Measurements from ENCODE around the gene ACSL1. TPM values are rescaled to one million over a fixed set of nuclear protein-coding genes. Genes with fewer than 3 reads are reported as not detected.

ACSL1 gene
- total and polyA plus RNA-seq, 2 donors (not counting 3 experiments of a cell fraction or from before 2014, with no cell fraction given), result 7.3 to 17.7 TPM

- H3K9ac ChIP-seq (replicated peaks; ENCODE audit: extremely low read depth, insufficient read depth, low read length), result no peak overlapping the region
- no peak overlapping the region for H3K4me2 ChIP-seq (ENCODE audit: insufficient read depth, low read length)
- ChIA-PET CTCF (interaction anchor here (1.1 to 2.9 kb wide), 5 partner anchors 11 to 437 kb away, joined by 3 to 40 read pairs (median 4); no protein-coding TSS in a partner anchor), POLR2A (no interaction called here)
- peaks cover 4% of the 10 kb centered on the region for H3K4me1 ChIP-seq (ENCODE audit: control insufficient read depth, extremely low read depth, insufficient read depth, low read length)
- H3K4me3 ChIP-seq (replicated peaks in 1 of 3; ENCODE audit: insufficient read depth in 1 of 3, low read depth in 1 of 3, low read length in 3 of 3), result no peak overlapping the region
- H3K27me3 ChIP-seq (ENCODE audit: control insufficient read depth in 2 of 2, insufficient read depth in 2 of 2, low read length in 2 of 2), result no peaks in the 10 kb centered on the region
- H3K9me3 ChIP-seq (replicated peaks; ENCODE audit: control insufficient read depth, insufficient read depth, low read length), result no peaks in the 10 kb centered on the region
- FAIRE-seq, result no peak
- no peaks in the 10 kb centered on the region for H3K9me1 ChIP-seq (replicated peaks; ENCODE audit: control insufficient read depth, extremely low read depth, insufficient read depth, low read length)
- no TSS peak for BruUV-seq (replicated peaks)
- H2AFZ ChIP-seq (ENCODE audit: low read depth, low read length), result no peak overlapping the region
- dilution Hi-C loops (cut with MboI; ENCODE audit: extremely low pct_ligation_motif_present, low sequenced_read_pairs) (no loop called here), intact Hi-C loops (cut with micrococcal nuclease) (loop anchor here (1.0 to 10.0 kb wide), 2 partner anchors 158 to 349 kb away; no protein-coding TSS in a partner anchor)
- H3K79me2 ChIP-seq (ENCODE audit: control insufficient read depth, insufficient read depth, low read length), result no peaks in the 10 kb centered on the region
- no peaks in the 10 kb centered on the region for H4K20me1 ChIP-seq (replicated peaks; ENCODE audit: control insufficient read depth, extremely low read depth, insufficient read depth, low read length)
- DNase-seq (ENCODE audit: low read depth, low spot score), result no peak
- H3K27ac ChIP-seq (ENCODE audit: insufficient read depth, low read depth, low read length), result no peak overlapping the region
- TF ChIP-seq CTCF (IDR thresholded peaks at IDR 0.05; ENCODE audit: extremely low read depth in 1 of 2, insufficient read depth in 1 of 2, low read depth in 1 of 2, low read length in 2 of 2) (no peak), POLR2AphosphoS5 (IDR thresholded peaks at IDR 0.05; ENCODE audit: insufficient read depth, low read depth, low read length) (no peak), FOS (IDR thresholded peaks at IDR 0.05; ENCODE audit: borderline replicate concordance, insufficient read depth, low read length) (no peak), GATA2 (IDR thresholded peaks at IDR 0.05; ENCODE audit: insufficient read depth, insufficient read length, low read depth, low read length) (no peak), MAX (IDR thresholded peaks at IDR 0.05; ENCODE audit: insufficient read depth, insufficient read length) (no peak), MYC (IDR thresholded peaks at IDR 0.05; ENCODE audit: low read depth, low read length) (no peak), POLR2A (IDR thresholded peaks at IDR 0.05; ENCODE audit: low read depth, low read length) (no peak), JUN (IDR thresholded peaks at IDR 0.05; ENCODE audit: borderline replicate concordance, insufficient read depth, insufficient read length, low read depth) (no peak), EZH2 (IDR thresholded peaks at IDR 0.05; ENCODE audit: borderline replicate concordance, low read depth, low read length, severe bottlenecking) (no peak)
- H3K36me3 ChIP-seq (ENCODE audit: control insufficient read depth in 2 of 2, extremely low read depth in 1 of 2, insufficient read depth in 2 of 2, low read length in 2 of 2), result no peaks in the 10 kb centered on the region
These were observed 78.5 kb downstream of the ACSL1 start for GRCh38 chr4:184747034-184747830.

Data from endothelial cell of umbilical vein (primary cell).